Testis (tissue), 3 donors: Measurements from ENCODE around the gene HBS1L. TPM values are rescaled to one million over a fixed set of nuclear protein-coding genes. Genes with fewer than 3 reads are reported as not detected.

ENCODE experiments used
- DNase-seq: peaks from one replicate; pipeline ENCODE4 v3.0.0-alpha.2; 2019
- H3K27ac ChIP-seq, 2 donors: fragments of 200-600 bp; sonication (generic); one replicate each; pipeline ENCODE4 v1.5.1; 2019
- H3K27me3 ChIP-seq: fragments of 200-600 bp; sonication (generic); one replicate; pipeline ENCODE4 v1.5.1; 2019
- H3K36me3 ChIP-seq: fragments of 200-600 bp; sonication (generic); one replicate; pipeline ENCODE4 v1.5.1; 2017; ENCODE audit warnings: low read depth; ENCODE audit errors: missing control alignments
- H3K4me1 ChIP-seq: fragments of 200-600 bp; sonication (generic); one replicate; pipeline ENCODE4 v1.5.1; 2019
- H3K4me3 ChIP-seq, 2 donors: fragments of 200-600 bp; sonication (generic); one replicate each; pipeline ENCODE4 v1.5.1; 2017 to 2019
- H3K9me3 ChIP-seq: fragments of 200-600 bp; sonication (generic); one replicate; pipeline ENCODE4 v1.5.1; 2017
- POLR2A ChIP-seq: fragments of 450-650 bp; IDR thresholded peaks from one replicate; pipeline ENCODE4 v1.6.1; 2017; ENCODE audit warnings: antibody characterized with exemption, mild to moderate bottlenecking, moderate library complexity
- WGBS, 2 donors: methylation state at CpG; one replicate each; pipeline ENCODE4 v1.1.5; 2018; 5-methylcytosine and 5-hydroxymethylcytosine counted together
- intact Hi-C: fragments of 100-400 bp; cut with DNase I; formaldehyde crosslinking; loops from one replicate; pipeline ENCODE4 v1.15.1; 2023; ENCODE audit warnings: low total_unique reads
- polyA plus RNA-seq: library from polyadenylated mRNA; stranded (reverse); fragments of 350-450 nt; fragmentation: Illumina TruSeq; extraction: RNeasy Lipid Tissue Mini Kit (QIAGEN cat#74804); gene quantifications from one replicate; pipeline ENCODE4 v1.2.3, GENCODE V29; 2014; ENCODE audit warnings: low read depth, low replicate concordance; ENCODE audit not compliant: insufficient read depth
- total RNA-seq, 2 donors: library from RNA; depleted of rRNA; stranded (reverse); fragments of >200 nt; gene quantifications; one replicate each; pipeline ENCODE4 v1.2.3, GENCODE V29; 2016
- TF ChIP-seq, protein P1 (sequence below), 3 experiments: fragments of 450-650 bp in 2 of 3; fragments of 200-600 bp in 1 of 3; sonication (generic) in 1 of 3; IDR thresholded peaks; one replicate each; pipeline ENCODE4 v1.5.1; 2016 to 2019; ENCODE audit warnings: antibody characterized with exemption in 3 of 3, mild to moderate bottlenecking in 2 of 3, moderate library complexity in 1 of 3

Gene HBS1L
- total and polyA plus RNA-seq, 3 donors from 2014 or later: 41.1 to 54.9 (median 51.8) TPM

DNA sequence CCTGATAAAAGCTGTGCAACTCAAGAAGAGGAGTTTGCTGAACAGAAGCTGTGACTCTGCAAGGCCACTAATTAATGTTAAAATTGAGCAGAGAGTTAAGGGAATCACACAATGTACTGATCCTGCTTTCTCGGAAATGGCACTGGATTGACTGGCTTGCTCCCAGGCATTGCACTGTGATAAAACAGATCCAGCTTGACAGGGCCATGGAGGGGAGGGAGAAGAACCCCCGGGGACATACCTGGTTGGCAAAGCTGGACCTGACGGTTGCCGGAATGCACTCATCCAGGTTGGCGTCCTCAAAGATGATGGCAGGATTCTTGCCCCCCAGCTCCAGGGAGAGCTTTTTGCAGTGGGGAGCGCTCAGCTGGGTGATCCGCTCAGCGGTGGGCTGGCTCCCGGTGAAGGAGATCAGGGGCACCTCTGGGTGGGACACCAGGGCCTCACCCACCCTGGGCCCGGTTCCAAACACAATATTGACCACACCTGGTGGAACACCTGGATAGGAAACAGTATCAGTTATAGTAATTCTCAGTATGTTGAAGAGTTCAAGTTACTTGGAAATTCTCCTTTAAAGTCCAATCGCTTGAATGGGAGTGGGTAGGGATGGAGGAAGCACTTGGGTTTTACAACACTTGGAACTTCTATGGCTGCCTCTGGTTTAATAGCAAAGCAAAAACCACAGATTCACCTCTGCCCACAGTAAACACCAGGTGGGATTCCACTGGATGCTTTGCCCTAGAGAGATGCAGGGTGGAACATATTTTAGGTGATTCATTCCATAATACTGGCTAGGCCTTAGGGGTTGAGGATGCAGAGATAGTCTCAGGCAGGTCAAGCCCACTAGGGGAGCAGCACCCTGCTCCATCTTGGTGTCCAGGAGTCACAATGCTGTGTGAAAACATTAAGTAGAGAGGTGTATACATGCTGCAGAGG, 121.8 kb downstream of the HBS1L start:
- no peak for TF ChIP-seq POLR2A
- TF ChIP-seq, protein P1, sequence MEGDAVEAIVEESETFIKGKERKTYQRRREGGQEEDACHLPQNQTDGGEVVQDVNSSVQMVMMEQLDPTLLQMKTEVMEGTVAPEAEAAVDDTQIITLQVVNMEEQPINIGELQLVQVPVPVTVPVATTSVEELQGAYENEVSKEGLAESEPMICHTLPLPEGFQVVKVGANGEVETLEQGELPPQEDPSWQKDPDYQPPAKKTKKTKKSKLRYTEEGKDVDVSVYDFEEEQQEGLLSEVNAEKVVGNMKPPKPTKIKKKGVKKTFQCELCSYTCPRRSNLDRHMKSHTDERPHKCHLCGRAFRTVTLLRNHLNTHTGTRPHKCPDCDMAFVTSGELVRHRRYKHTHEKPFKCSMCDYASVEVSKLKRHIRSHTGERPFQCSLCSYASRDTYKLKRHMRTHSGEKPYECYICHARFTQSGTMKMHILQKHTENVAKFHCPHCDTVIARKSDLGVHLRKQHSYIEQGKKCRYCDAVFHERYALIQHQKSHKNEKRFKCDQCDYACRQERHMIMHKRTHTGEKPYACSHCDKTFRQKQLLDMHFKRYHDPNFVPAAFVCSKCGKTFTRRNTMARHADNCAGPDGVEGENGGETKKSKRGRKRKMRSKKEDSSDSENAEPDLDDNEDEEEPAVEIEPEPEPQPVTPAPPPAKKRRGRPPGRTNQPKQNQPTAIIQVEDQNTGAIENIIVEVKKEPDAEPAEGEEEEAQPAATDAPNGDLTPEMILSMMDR (IDR thresholded peaks at IDR 0.05): no peak
- Histone ChIP-seq H3K9me3 (no peaks in the 10 kb centered on the region), H3K4me3 (no peak overlapping the region), H3K36me3 (no peaks in the 10 kb centered on the region), H3K27ac (no peak overlapping the region), H3K27me3 (no peaks in the 10 kb centered on the region), H3K4me1 (no peaks in the 10 kb centered on the region)
- WGBS, 2 donors: 88% methylated on average over 8 to 11 of the region's 11 CpGs
- no peak for DNase-seq
- intact Hi-C loops: no loop called here

DNA sequence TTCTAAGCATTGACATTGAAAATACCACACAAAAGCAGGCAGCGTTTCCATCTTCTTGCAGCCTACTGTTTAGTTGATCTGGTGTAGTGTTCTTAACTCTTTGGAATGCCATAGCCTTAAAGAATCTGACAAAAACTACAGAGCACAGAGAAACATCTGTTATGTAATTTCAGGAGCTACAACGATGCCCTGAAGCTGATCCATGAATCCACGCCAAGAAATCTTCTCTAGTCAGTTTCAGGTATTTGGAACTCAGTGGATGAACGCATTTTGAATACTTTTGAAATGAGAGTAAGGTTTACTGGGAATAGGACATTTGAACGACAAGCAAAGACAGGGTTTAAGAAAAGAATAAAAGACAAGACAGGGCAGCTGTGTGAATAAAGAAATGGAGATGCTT, 122.5 kb downstream of the HBS1L start:
- no peaks in the 10 kb centered on the region for H3K9me3 ChIP-seq
- no peaks in the 10 kb centered on the region for H3K27me3 ChIP-seq
- H3K4me3 ChIP-seq: no peak overlapping the region
- no peak overlapping the region for H3K27ac ChIP-seq
- H3K4me1 ChIP-seq: no peaks in the 10 kb centered on the region
- no peak for TF ChIP-seq POLR2A
- TF ChIP-seq, protein P1 (IDR thresholded peaks at IDR 0.05): no peak
- H3K36me3 ChIP-seq: no peaks in the 10 kb centered on the region
- 75 to 82% methylated on average over 5 of the region's 5 CpGs for WGBS, 2 donors
- intact Hi-C loops: no loop called here
- DNase-seq: no peak

DNA sequence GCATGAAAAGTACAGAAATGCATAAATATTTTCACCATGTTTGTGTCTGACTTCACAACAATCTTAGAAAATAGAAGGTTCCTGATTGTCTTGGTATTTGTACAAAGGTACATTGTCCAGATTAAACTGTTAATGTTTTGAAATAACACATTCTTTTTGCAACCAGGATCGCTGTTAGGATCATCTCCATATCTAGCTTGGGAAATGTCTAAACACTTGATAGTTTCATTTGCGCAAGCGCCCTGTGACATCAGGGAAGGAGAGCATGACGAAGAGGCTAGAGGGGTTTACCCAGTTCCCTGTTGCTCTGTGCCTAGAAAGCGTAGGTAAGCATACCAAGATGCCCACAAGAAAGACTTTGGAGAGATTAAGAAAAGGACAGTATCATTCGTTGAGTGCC, 124.2 kb downstream of the HBS1L start:
- no peak for DNase-seq
- H3K36me3 ChIP-seq: no peaks in the 10 kb centered on the region
- 91 to 92% methylated on average over 6 of the region's 6 CpGs for WGBS, 2 donors
- no peak overlapping the region for H3K27ac ChIP-seq
- intact Hi-C loops: no loop called here
- H3K27me3 ChIP-seq: no peaks in the 10 kb centered on the region
- no peaks in the 10 kb centered on the region for H3K4me1 ChIP-seq
- TF ChIP-seq, protein P1 (IDR thresholded peaks at IDR 0.05): no peak
- no peak for TF ChIP-seq POLR2A
- no peak overlapping the region for H3K4me3 ChIP-seq
- H3K9me3 ChIP-seq: no peaks in the 10 kb centered on the region

DNA sequence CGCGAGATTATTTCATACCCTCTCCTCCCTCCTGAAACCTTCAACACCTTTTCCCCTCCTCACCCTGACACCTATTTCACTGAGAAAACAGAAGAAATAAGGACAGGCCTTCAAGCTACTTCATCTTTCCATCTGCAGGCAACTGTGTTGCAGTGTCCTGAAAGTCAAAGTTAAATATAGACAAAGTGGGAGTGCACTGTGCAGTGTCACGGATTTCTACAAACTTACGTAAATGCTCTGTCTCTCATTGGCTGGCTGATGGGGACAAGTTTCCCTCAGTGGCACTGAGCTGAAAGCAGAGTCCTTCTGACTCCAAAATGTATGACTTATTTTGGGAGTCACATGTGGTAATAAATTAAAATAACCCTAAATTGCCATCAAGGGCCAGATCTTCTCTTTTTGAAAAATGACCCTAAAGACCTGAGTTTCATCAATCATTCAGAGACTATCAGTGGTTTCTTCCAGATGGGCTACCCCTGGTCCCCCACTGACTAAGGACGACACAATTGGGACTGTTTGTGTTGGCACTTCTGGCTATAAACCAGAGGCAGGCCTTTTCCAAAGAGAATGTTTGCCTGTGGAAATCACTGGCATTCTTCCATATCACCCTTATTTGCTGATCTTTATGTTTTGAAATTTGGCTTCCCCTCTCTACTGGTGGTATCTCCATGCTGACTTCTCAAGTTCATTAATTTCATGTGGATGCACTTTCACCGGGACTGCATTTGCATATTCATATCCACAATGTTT, 126.3 kb downstream of the HBS1L start:
- TF ChIP-seq, protein P1 (IDR thresholded peaks at IDR 0.05): no peak
- TF ChIP-seq POLR2A: no peak
- no peak overlapping the region for H3K27ac ChIP-seq
- no peaks in the 10 kb centered on the region for H3K4me1 ChIP-seq
- no peak overlapping the region for H3K4me3 ChIP-seq
- H3K36me3 ChIP-seq: no peaks in the 10 kb centered on the region
- H3K27me3 ChIP-seq: no peaks in the 10 kb centered on the region
- WGBS, 2 donors: 72 to 88% methylated on average over 6 of the region's 6 CpGs
- no peaks in the 10 kb centered on the region for H3K9me3 ChIP-seq
- intact Hi-C loops: no loop called here
- no peak for DNase-seq
